GM12875 (cell line): Measurements from ENCODE around the gene SH2D4B.

ENCODE experiments used
- H3K4me3 ChIP-seq: one replicate; pipeline ENCODE4 v1.5.1; 2011; ENCODE audit warnings: low read depth, low read length, control low read depth
- TF ChIP-seq, protein P1 (sequence below): IDR thresholded peaks from 2 replicates; pipeline ENCODE4 v1.5.1; 2011; ENCODE audit warnings: low read depth, mild to moderate bottlenecking, control low read depth, inconsistent platforms, low read length, moderate library complexity, borderline replicate concordance; ENCODE audit not compliant: insufficient read depth

Gene SH2D4B

DNA sequence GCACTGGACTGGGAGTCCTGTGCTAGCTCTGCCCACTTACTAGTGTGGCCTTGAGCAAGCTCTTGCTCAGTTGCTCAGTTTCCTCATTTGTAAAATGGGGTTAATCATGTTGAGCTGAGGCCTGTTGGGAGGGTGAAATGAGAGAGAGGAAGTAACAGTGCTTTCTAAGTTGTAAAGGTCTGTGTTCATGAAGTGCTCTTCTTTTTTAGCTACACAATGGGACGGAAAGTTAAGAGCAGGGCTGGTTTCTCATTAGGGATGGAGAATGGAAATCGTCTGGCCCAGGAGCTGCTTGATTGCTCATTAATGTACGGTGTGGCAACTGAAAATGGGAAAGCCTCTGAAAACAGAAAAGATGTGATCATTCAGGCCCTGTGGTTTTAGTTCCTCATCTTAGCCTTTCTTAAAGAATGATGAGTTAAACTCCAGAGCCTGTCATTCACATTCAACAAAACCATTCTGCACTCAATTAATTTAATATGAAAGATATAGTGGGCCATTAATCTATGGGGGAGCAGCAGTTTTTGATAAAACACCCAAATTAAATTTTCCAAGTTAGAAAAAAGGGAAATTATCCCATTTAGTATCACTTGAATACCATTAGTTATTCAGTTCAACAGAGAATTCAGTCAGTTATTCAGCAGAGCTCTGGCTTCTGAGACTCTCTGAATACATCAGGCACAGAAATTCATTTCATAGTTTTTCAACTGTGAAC lies 60.5 kb downstream of the SH2D4B start:
- TF ChIP-seq, protein P1, sequence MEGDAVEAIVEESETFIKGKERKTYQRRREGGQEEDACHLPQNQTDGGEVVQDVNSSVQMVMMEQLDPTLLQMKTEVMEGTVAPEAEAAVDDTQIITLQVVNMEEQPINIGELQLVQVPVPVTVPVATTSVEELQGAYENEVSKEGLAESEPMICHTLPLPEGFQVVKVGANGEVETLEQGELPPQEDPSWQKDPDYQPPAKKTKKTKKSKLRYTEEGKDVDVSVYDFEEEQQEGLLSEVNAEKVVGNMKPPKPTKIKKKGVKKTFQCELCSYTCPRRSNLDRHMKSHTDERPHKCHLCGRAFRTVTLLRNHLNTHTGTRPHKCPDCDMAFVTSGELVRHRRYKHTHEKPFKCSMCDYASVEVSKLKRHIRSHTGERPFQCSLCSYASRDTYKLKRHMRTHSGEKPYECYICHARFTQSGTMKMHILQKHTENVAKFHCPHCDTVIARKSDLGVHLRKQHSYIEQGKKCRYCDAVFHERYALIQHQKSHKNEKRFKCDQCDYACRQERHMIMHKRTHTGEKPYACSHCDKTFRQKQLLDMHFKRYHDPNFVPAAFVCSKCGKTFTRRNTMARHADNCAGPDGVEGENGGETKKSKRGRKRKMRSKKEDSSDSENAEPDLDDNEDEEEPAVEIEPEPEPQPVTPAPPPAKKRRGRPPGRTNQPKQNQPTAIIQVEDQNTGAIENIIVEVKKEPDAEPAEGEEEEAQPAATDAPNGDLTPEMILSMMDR: no peak
- H3K4me3 ChIP-seq: no peak overlapping the region

DNA sequence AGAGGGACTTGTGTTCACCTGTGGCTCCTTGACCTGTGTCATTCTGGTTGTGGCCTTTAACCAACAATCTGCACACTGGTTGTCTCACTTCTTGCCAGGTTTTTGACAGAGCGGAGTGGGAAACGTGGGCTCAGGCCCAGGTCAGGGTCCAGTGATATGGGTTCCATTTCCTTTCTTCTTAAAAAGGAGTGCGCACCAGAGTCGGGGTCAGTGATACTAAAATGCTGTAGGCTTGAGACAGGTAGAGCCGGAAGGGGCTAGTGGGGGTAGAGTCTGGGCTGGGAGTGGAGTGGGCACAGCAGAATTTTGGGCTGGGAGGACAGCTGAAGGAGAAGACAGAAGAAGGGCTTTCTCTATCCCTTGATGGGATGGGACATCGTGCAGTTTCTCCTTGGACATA lies 61.2 kb downstream of the SH2D4B start:
- H3K4me3 ChIP-seq: no peak overlapping the region
- TF ChIP-seq, protein P1: no peak

DNA sequence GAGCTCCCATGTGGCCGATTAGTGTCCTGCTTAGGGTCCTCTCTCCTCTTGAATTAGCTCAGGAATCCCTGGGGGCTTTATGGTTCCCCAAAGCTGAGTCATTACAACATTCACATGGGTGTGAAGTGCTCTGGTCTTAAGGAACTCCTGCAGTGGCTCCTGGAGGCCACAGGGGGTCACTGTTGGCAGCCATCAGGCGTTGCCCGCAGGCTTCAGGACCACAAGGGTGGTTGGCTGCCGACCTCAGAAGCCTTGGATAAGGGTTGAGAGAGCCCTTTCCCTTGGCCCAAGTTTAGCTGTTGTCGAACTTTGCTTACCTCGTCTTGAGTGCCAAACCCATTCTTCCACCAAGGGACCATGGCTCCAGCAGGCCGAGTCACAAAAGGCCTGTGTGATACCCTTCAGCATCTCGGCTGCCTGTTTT lies 61.7 kb downstream of the SH2D4B start:
- TF ChIP-seq, protein P1: peak; percentile 91

DNA sequence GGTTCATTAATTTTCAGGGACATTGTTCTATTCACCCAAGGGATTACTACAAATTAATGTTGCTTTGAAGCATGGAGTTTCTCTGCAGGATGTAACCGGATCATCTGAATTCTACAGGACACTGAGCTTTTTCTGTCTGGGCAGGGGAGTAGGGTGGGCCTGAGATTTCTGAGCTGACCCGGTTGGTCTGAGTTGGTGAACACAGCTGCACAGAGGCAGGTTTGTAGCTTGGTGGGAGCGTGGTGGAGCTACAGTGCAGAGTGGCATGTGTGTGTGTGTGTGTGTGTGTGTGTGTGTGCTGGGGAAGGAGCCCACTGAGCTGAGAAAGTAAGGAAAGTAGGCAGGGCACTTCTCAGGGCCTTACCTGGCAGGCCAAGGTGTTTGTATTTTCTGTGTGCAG lies 62.6 kb downstream of the SH2D4B start:
- no peak overlapping the region for H3K4me3 ChIP-seq
- TF ChIP-seq, protein P1: no peak

More for the DNA sequence above, 61.7 kb downstream of the SH2D4B start:
- H3K4me3 ChIP-seq: no peak overlapping the region

DNA sequence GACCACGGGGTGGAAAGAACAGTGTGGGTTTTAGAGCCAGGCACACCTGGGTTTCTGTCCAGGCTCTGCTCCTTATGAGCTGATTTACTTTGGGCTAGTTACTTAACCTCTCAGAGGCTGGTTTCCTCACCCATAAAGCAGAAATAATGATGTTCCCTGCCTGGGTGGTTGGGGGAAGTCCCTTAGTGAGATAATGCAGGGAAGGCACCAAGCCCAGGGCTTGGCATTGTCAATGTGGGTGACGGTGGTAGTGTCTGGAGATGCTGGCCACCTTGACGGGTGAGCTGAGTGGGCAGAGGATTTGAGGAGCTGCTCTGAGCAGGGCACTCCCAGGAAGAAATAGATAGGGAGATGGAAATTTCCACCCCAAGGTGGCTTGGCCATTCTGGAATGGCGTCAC lies 65.2 kb downstream of the SH2D4B start:
- TF ChIP-seq, protein P1: no peak
- H3K4me3 ChIP-seq: no peak overlapping the region

DNA sequence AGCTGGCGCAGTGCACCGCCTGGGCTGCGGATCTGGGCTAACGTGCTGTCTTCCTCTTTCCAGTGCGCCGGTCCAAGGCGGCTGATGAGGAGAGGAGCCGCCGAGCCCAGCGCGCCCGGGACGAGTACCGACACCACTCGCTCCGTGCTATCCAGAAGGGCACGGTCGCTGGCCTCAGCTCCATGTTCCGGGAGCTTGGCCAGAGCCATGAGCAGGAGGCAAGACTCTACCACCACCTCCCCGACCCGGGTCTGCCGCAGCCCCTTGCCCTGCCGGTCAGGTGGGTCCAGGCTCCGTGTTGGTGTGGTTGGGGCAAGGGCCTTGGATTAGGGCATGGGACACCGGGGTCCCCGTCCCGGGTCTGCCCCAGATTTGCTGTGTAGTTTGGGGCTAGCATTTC lies 65.8 kb downstream of the SH2D4B start:
- no peak overlapping the region for H3K4me3 ChIP-seq
- TF ChIP-seq, protein P1: no peak

DNA sequence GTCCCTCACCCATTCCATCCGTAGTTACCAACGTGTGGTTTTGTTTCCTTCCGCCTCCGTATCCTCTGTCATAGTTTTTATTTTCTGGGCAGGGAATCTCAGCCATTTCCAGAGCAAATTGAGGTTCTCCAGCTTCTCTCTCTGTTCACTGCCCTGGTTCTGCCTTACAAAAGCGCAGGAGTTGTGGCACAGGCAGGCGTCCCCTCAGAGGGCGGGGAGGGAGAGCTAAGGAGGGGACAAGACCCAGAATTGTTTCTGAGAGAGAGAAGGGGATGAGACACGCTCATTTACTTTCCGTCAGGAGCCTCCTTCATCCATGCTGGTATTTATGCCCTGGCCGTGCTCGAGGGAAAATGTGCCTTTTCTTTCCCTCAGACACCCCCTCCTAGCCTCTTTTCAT lies 71.0 kb downstream of the SH2D4B start:
- TF ChIP-seq, protein P1: no peak
- no peak overlapping the region for H3K4me3 ChIP-seq
